Erythroblast (primary cell): ENCODE measurements around the gene SETBP1.

Experiments
- GATA1 ChIP-seq: IDR thresholded peaks from 2 replicates; pipeline ENCODE4 v1.6.1; 2011; ENCODE audit warnings: low read depth, mild to moderate bottlenecking, control low read depth, low read length, moderate library complexity
- POLR2A ChIP-seq: IDR thresholded peaks from 2 replicates; pipeline ENCODE4 v1.6.1; 2011; ENCODE audit warnings: mild to moderate bottlenecking, low read length

- TF ChIP-seq POLR2A (no peak), GATA1 (no peak)
Measured at GRCh38 chr18:45102863-45103262, 422.2 kb downstream of the SETBP1 start.
